Liver (tissue), 9 donors: ENCODE results near the gene SEMA6B. TPM values are rescaled to one million over a fixed set of nuclear protein-coding genes. Genes with fewer than 3 reads are reported as not detected.
A peak's percentile ranks its signal among the peaks of the same experiment; 100 is the strongest.

ENCODE experiments used
- DNase-seq: peaks from one replicate; pipeline ENCODE4 v3.0.0-alpha.2; 2017; ENCODE audit warnings: low spot score
- H3K27ac ChIP-seq, 2 donors: one replicate each; pipeline ENCODE4 v1.7.0; 2013; ENCODE audit warnings: inconsistent platforms in 2 of 2, low read length in 2 of 2, control low read depth in 1 of 2, low read depth in 1 of 2, mild to moderate bottlenecking in 1 of 2
- H3K27me3 ChIP-seq, 4 donors: one replicate each; pipeline versions ENCODE4 v1.6.1 to v1.7.0; 2013; ENCODE audit warnings: low read length in 3 of 4, inconsistent platforms in 1 of 4, mild to moderate bottlenecking in 1 of 4, moderate library complexity in 1 of 4; ENCODE audit not compliant: control insufficient read depth in 4 of 4, insufficient read depth in 4 of 4
- H3K36me3 ChIP-seq, 4 donors: one replicate each; pipeline versions ENCODE4 v1.6.1 to v1.7.0; 2013; ENCODE audit warnings: low read length in 3 of 4, mild to moderate bottlenecking in 3 of 4, low read depth in 1 of 4, moderate library complexity in 1 of 4; ENCODE audit not compliant: control insufficient read depth in 4 of 4, insufficient read depth in 3 of 4
- H3K4me1 ChIP-seq, 4 donors: one replicate each; pipeline versions ENCODE4 v1.6.1 to v1.7.0; 2013; ENCODE audit warnings: low read length in 3 of 4, mild to moderate bottlenecking in 3 of 4, moderate library complexity in 1 of 4; ENCODE audit not compliant: control insufficient read depth in 4 of 4, insufficient read depth in 4 of 4
- H3K4me3 ChIP-seq, 3 donors: one replicate each; pipeline versions ENCODE4 v1.6.1 to v1.7.0; 2013; ENCODE audit warnings: low read length in 3 of 3, control low read depth in 1 of 3, low read depth in 1 of 3, mild to moderate bottlenecking in 1 of 3
- H3K9ac ChIP-seq, 2 donors: one replicate each; pipeline ENCODE4 v1.7.0; 2013; ENCODE audit warnings: low read length in 2 of 2, mild to moderate bottlenecking in 2 of 2, moderate library complexity in 2 of 2, control low read depth in 1 of 2, low read depth in 1 of 2
- H3K9me3 ChIP-seq, 4 donors: one replicate each; pipeline versions ENCODE4 v1.6.1 to v1.7.0; 2013; ENCODE audit warnings: low read length in 3 of 4; ENCODE audit not compliant: control insufficient read depth in 4 of 4
- EGR1 ChIP-seq, 2 donors: IDR thresholded peaks; 2 replicates each; pipeline ENCODE4 v1.6.1; 2016 to 2018; ENCODE audit warnings: antibody characterized with exemption in 2 of 2, low read depth in 2 of 2
- FOXA1 ChIP-seq: IDR thresholded peaks from 2 replicates; pipeline ENCODE4 v1.6.1; 2016; ENCODE audit warnings: antibody characterized with exemption
- FOXA2 ChIP-seq: IDR thresholded peaks from 2 replicates; pipeline ENCODE4 v1.6.1; 2016; ENCODE audit warnings: antibody characterized with exemption
- GABPA ChIP-seq, 2 donors: IDR thresholded peaks in 1 of 2; conservative IDR thresholded peaks in 1 of 2; 2 replicates each; pipeline ENCODE4 v1.6.1; 2016; ENCODE audit warnings: antibody characterized with exemption in 2 of 2, mild to moderate bottlenecking in 1 of 2, moderate library complexity in 1 of 2
- HNF4A ChIP-seq, 2 donors: conservative IDR thresholded peaks; 2 replicates each; pipeline ENCODE4 v1.6.1; 2016; ENCODE audit warnings: antibody characterized with exemption in 2 of 2, mild to moderate bottlenecking in 2 of 2
- HNF4G ChIP-seq: IDR thresholded peaks from 2 replicates; pipeline ENCODE4 v1.6.1; 2016; ENCODE audit warnings: antibody characterized with exemption
- JUND ChIP-seq, 2 donors: IDR thresholded peaks; 2 replicates each; pipeline ENCODE4 v1.6.1; 2016; ENCODE audit warnings: antibody characterized with exemption in 2 of 2
- RAD21 ChIP-seq, 2 donors: IDR thresholded peaks; 2 replicates each; pipeline ENCODE4 v1.6.1; 2016; ENCODE audit warnings: antibody characterized with exemption in 2 of 2, mild to moderate bottlenecking in 2 of 2
- SP1 ChIP-seq: IDR thresholded peaks from 2 replicates; pipeline ENCODE4 v1.6.1; 2018; ENCODE audit warnings: antibody characterized with exemption, mild to moderate bottlenecking
- TAF1 ChIP-seq: conservative IDR thresholded peaks from 2 replicates; pipeline ENCODE4 v1.6.1; 2016; ENCODE audit warnings: antibody characterized with exemption, mild to moderate bottlenecking
- YY1 ChIP-seq: IDR thresholded peaks from 2 replicates; pipeline ENCODE4 v1.6.1; 2016; ENCODE audit warnings: antibody characterized with exemption, mild to moderate bottlenecking
- WGBS: extraction: QIAGEN DNeasy Blood & Tissue Kit; methylation state at CpG from one replicate; pipeline ENCODE4 v1.1.7; 2013; 5-methylcytosine and 5-hydroxymethylcytosine counted together
- polyA plus RNA-seq, 2 donors: library from polyadenylated mRNA; stranded (reverse) in 1 of 2; unstranded in 1 of 2; fragments of 200-250 nt in 1 of 2; fragments of >200 nt in 1 of 2; fragmentation: Nextera tagmentation in 1 of 2; extraction: Ambion mirVana in 1 of 2; gene quantifications; one replicate each; pipeline versions ENCODE4 v1.2.1 to v1.2.3, GENCODE V29; 2013 to 2015
- total RNA-seq, 2 donors: library from RNA; depleted of rRNA; stranded (reverse); fragments of >200 nt; gene quantifications; one replicate each; pipeline ENCODE4 v1.2.3, GENCODE V29; 2014
- TF ChIP-seq, protein P1 (sequence below): IDR thresholded peaks from 2 replicates; pipeline ENCODE4 v1.6.1; 2016; ENCODE audit warnings: antibody characterized with exemption
- TF ChIP-seq, protein P2 (sequence below): fragments of 150-350 bp; IDR thresholded peaks from 2 replicates; pipeline ENCODE4 v1.5.1; 2017; ENCODE audit warnings: improper control_type of control experiment, low read depth, low read length; ENCODE audit not compliant: missing input control
- TF ChIP-seq, protein P3 (sequence below): IDR thresholded peaks from 2 replicates; pipeline ENCODE4 v1.6.1; 2016; ENCODE audit warnings: antibody characterized with exemption
- TF ChIP-seq, protein P4 (sequence below): IDR thresholded peaks from 2 replicates; pipeline ENCODE4 v1.6.1; 2016; ENCODE audit warnings: antibody characterized with exemption, mild to moderate bottlenecking
- TF ChIP-seq, protein P5 (sequence below): IDR thresholded peaks from 2 replicates; pipeline ENCODE4 v1.6.1; 2016; ENCODE audit warnings: antibody characterized with exemption
- donor health status: healthy.
- donor health status: healthy.
- donor health status: healthy.
- donor health status: healthy.
- donor health status: healthy.

The SEMA6B gene
- total and polyA plus RNA-seq, 4 donors = 0.58 to 3.2 (median 2.9) TPM

DNA sequence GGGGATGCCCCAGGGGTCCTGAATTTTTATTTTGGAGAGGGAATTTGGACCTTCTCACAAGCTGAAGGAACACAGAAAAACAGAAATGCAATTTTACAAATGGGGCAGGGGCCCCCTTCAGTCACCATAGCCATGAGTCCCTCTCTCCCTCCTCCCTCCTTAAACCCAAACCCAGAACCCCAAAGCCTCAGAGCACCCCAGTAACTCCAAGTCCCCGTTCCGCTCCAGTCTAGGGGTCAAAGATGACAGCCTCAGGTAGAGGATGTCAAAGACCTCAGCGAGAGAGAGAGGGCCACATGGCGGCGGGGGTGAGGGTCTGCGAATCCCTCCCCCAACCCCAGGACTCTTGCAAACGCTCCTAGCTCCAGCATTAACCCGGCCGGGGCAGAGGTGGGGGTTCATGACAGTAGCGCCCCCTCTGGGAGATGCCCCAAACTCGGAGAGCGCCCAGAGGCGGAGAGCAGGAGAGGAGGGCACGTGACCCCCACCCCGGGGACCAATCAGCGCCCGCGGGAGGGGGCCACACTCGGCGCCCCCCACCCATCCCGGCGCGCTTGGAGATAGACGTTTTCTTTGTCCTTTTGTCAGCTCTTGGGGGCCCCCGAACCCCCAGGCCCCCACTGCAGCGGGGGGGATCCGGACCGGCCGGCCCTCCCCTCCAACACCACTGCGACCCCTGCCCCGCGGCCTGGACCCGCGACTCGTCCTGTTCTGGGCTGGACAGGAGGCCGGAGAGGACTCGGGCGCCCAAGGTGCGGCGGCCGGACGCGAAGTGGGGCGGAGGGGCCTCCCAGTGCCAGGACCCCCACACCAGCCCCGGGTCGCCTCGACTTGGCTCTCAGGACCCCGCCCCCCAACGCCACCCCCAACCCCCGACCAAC lies 20.8 kb upstream of the SEMA6B start:
- 8% methylated on average over 50 of the region's 50 CpGs for WGBS
- peaks cover 0 to 5% (median 2%) of the 10 kb centered on the region in 4 donors for H3K27me3 ChIP-seq
- no peak overlapping the region for H3K27ac ChIP-seq
- H3K9ac ChIP-seq = no peak overlapping the region
- H3K36me3 ChIP-seq = no peaks in the 10 kb centered on the region
- peaks cover 9 to 16% (median 11%) of the 10 kb centered on the region in 4 donors for H3K4me1 ChIP-seq
- no peak for DNase-seq
- TF ChIP-seq, protein P1, sequence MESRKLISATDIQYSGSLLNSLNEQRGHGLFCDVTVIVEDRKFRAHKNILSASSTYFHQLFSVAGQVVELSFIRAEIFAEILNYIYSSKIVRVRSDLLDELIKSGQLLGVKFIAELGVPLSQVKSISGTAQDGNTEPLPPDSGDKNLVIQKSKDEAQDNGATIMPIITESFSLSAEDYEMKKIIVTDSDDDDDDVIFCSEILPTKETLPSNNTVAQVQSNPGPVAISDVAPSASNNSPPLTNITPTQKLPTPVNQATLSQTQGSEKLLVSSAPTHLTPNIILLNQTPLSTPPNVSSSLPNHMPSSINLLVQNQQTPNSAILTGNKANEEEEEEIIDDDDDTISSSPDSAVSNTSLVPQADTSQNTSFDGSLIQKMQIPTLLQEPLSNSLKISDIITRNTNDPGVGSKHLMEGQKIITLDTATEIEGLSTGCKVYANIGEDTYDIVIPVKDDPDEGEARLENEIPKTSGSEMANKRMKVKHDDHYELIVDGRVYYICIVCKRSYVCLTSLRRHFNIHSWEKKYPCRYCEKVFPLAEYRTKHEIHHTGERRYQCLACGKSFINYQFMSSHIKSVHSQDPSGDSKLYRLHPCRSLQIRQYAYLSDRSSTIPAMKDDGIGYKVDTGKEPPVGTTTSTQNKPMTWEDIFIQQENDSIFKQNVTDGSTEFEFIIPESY = no peak
- no peak for TF ChIP-seq SP1
- TF ChIP-seq TAF1 = no peak
- TF ChIP-seq JUND (IDR thresholded peaks at IDR 0.05) = no peak
- no peak for TF ChIP-seq GABPA (IDR thresholded peaks at IDR 0.05 in 1 of 2, conservative IDR thresholded peaks at IDR 0.05 in 1 of 2)
- TF ChIP-seq, protein P2, sequence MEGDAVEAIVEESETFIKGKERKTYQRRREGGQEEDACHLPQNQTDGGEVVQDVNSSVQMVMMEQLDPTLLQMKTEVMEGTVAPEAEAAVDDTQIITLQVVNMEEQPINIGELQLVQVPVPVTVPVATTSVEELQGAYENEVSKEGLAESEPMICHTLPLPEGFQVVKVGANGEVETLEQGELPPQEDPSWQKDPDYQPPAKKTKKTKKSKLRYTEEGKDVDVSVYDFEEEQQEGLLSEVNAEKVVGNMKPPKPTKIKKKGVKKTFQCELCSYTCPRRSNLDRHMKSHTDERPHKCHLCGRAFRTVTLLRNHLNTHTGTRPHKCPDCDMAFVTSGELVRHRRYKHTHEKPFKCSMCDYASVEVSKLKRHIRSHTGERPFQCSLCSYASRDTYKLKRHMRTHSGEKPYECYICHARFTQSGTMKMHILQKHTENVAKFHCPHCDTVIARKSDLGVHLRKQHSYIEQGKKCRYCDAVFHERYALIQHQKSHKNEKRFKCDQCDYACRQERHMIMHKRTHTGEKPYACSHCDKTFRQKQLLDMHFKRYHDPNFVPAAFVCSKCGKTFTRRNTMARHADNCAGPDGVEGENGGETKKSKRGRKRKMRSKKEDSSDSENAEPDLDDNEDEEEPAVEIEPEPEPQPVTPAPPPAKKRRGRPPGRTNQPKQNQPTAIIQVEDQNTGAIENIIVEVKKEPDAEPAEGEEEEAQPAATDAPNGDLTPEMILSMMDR = no peak
- no peak for TF ChIP-seq EGR1 (IDR thresholded peaks at IDR 0.05; ENCODE audit: low read depth in 2 of 2)
- peak overlapping the region in 1 of 3 donors; percentile 6 for H3K4me3 ChIP-seq
- no peaks in the 10 kb centered on the region for H3K9me3 ChIP-seq

DNA sequence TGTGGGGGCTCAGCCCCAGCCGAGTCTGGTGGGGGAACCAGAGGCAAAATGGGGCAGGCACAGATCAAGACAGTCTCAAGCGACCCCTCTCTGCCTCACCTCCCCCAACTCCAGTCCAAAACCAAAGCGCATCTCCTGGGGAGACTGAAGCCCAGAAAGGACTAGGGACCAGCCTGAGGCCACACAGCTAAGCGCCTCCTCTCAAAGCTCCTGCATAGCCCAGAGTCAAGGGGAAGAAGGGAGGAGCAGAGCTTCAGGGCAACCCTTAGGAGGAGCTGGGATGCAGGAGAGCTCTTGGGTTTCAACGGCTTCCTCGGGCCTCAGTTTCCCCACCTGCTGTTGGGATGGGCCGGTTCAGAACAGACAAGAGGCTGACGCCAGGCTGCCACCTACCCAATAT lies 19.9 kb upstream of the SEMA6B start:
- no peak overlapping the region for H3K9ac ChIP-seq
- TF ChIP-seq RAD21 (IDR thresholded peaks at IDR 0.05) (no peak), FOXA2 (no peak), EGR1 (IDR thresholded peaks at IDR 0.05; ENCODE audit: low read depth in 2 of 2) (no peak), FOXA1 (no peak), GABPA (IDR thresholded peaks at IDR 0.05 in 1 of 2, conservative IDR thresholded peaks at IDR 0.05 in 1 of 2) (no peak), YY1 (no peak), TAF1 (no peak), HNF4G (no peak), HNF4A (conservative IDR thresholded peaks at IDR 0.05) (no peak), SP1 (no peak)
- TF ChIP-seq, protein P3, sequence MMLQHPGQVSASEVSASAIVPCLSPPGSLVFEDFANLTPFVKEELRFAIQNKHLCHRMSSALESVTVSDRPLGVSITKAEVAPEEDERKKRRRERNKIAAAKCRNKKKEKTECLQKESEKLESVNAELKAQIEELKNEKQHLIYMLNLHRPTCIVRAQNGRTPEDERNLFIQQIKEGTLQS = no peak
- TF ChIP-seq, protein P2 = no peak
- TF ChIP-seq, protein P4, sequence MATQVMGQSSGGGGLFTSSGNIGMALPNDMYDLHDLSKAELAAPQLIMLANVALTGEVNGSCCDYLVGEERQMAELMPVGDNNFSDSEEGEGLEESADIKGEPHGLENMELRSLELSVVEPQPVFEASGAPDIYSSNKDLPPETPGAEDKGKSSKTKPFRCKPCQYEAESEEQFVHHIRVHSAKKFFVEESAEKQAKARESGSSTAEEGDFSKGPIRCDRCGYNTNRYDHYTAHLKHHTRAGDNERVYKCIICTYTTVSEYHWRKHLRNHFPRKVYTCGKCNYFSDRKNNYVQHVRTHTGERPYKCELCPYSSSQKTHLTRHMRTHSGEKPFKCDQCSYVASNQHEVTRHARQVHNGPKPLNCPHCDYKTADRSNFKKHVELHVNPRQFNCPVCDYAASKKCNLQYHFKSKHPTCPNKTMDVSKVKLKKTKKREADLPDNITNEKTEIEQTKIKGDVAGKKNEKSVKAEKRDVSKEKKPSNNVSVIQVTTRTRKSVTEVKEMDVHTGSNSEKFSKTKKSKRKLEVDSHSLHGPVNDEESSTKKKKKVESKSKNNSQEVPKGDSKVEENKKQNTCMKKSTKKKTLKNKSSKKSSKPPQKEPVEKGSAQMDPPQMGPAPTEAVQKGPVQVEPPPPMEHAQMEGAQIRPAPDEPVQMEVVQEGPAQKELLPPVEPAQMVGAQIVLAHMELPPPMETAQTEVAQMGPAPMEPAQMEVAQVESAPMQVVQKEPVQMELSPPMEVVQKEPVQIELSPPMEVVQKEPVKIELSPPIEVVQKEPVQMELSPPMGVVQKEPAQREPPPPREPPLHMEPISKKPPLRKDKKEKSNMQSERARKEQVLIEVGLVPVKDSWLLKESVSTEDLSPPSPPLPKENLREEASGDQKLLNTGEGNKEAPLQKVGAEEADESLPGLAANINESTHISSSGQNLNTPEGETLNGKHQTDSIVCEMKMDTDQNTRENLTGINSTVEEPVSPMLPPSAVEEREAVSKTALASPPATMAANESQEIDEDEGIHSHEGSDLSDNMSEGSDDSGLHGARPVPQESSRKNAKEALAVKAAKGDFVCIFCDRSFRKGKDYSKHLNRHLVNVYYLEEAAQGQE = no peak
- TF ChIP-seq, protein P1 = no peak
- TF ChIP-seq, protein P5, sequence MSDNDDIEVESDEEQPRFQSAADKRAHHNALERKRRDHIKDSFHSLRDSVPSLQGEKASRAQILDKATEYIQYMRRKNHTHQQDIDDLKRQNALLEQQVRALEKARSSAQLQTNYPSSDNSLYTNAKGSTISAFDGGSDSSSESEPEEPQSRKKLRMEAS = no peak
- H3K4me3 ChIP-seq = no peak overlapping the region
- 85% methylated on average over 8 of the region's 8 CpGs for WGBS
- no peaks in the 10 kb centered on the region for H3K36me3 ChIP-seq
- peaks cover 0 to 5% (median 2%) of the 10 kb centered on the region in 4 donors for H3K27me3 ChIP-seq
- no peaks in the 10 kb centered on the region for H3K9me3 ChIP-seq
- no peak overlapping the region for H3K27ac ChIP-seq
- DNase-seq = no peak
- peaks cover 4 to 9% (median 8%) of the 10 kb centered on the region in 4 donors for H3K4me1 ChIP-seq
